LNCaP clone FGC (cell line): Measurements from ENCODE around the gene GPD2.

Experiments used
- DNase-seq: peaks from one replicate; pipeline ENCODE4 v3.0.0-alpha.2; 2011; ENCODE audit warnings: low read depth
- H3K4me3 ChIP-seq: 2 replicates; pipeline ENCODE4 v1.5.1; 2011; ENCODE audit warnings: mild to moderate bottlenecking, low read depth, low read length, control low read depth
- TF ChIP-seq, protein P1 (sequence below): IDR thresholded peaks from 2 replicates; pipeline ENCODE4 v1.5.1; 2012; ENCODE audit warnings: mild to moderate bottlenecking; ENCODE audit not compliant: control insufficient read depth, insufficient read depth; ENCODE audit errors: extremely low read depth

Gene GPD2

DNA sequence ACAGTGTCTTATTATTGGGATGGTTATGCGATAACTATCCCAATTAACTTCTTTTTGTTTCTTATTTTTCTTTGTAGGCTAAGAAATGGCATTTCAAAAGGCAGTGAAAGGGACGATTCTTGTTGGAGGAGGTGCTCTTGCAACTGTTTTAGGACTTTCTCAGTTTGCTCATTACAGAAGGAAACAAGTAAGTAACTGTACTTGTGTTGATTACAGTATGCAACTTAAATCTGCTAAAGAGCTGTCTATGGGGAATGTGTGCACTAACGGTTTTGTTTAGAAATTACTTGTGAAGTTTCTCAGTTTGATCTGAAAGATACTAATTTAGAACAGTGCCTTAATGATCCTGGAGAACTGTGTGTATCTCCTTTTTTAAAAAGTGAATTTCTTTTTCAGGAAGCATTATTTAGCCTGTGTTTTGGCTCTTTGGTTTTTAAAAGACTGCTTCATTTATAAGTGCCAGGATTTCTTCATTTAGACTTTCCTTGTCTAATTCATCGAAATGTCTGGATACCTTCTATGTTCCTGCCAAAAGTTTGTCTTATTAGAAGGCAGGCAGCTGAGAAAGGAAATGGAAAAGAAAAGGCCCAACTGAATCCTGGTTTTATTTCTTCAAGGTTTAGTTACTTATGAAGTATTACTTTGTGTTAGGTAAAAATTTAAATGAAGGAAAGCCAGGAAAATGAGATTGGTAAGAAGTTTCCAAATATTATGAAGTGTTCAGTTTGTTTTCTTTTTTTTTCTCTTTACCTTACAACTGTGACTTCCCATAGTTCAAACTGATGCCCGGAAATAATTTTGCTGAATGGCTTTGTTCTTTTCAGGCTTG is 40.1 kb downstream of the GPD2 start:
- TF ChIP-seq, protein P1, sequence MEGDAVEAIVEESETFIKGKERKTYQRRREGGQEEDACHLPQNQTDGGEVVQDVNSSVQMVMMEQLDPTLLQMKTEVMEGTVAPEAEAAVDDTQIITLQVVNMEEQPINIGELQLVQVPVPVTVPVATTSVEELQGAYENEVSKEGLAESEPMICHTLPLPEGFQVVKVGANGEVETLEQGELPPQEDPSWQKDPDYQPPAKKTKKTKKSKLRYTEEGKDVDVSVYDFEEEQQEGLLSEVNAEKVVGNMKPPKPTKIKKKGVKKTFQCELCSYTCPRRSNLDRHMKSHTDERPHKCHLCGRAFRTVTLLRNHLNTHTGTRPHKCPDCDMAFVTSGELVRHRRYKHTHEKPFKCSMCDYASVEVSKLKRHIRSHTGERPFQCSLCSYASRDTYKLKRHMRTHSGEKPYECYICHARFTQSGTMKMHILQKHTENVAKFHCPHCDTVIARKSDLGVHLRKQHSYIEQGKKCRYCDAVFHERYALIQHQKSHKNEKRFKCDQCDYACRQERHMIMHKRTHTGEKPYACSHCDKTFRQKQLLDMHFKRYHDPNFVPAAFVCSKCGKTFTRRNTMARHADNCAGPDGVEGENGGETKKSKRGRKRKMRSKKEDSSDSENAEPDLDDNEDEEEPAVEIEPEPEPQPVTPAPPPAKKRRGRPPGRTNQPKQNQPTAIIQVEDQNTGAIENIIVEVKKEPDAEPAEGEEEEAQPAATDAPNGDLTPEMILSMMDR, result no peak
- no peak for DNase-seq
- H3K4me3 ChIP-seq, result no peak overlapping the region

DNA sequence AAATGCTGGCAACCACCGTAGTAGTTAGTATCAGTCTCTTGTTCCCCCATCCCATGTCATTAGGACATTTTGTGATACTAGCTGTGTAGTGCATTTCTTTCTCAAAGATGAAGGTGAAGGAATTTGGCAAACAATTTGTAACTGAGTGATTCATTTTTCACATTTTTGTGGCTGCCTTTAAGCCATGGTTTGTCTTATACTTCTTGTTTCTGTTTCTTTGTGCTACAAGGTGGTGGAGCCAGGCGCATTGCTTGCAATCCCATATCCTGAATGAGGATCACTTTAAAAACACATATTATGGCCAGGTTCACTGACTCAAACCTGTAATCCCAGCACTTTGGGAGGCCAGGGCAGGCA is 40.6 kb downstream of the GPD2 start:
- DNase-seq, result no peak
- TF ChIP-seq, protein P1, result no peak
- no peak overlapping the region for H3K4me3 ChIP-seq

DNA sequence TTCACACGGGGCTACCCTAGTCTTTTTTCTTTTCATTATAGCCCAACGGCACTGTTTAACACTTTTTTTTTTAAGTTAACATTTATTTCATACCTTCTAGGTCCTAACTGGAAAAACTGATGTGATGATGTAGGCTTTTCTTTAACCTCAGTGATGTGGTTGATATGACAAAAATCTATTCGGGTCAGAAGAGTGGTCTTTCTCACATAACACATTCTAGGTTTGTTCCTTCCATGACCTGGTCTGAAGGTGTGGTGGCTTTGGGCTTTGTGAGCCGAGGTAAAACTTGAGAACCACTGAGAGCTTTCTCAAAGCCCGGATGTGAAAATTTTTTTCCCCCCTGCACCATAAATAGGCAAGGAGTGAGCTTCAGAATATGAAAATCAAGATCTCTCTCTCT is 44.2 kb downstream of the GPD2 start:
- TF ChIP-seq, protein P1, result no peak
- DNase-seq, result no peak
- no peak overlapping the region for H3K4me3 ChIP-seq

DNA sequence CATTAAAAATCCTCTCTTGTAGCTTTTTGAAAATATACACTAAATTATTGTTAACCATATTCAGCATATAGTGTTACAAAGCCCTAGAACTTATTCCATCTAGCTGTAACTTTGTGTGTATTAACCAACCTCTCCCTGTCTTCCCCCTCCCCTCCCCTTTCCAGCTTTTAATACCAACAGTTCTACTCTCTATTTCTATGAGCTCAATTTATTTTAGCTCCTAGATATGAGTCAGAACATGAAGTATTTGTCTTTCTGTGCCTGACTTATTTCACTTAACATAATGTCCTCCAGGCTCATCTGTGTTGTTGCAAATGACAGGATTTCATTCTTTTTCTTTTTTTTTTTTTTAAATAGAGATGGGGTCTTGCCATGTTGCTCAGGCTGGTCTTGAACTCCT is 45.1 kb downstream of the GPD2 start:
- no peak for DNase-seq
- H3K4me3 ChIP-seq, result no peak overlapping the region

DNA sequence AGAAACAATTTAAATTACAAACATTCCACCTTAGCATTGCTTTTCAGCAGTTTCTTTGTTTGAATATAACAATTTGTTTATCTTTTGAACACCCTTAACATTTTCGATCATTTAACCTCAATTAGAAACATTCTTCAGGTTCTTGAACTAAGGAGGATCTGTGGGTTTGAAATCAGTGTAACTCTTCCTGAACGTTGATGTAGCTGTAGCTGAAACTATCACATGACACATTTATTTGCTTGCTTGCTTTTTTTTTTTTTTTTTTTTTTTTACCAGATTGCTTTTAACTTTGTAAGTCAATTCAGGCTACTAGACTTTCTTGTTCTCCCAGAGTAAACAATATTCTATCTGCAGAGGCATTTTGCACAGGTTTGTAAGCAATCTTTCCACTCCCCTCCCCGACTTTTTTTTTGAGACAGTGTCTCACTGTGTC is 47.6 kb downstream of the GPD2 start:
- DNase-seq, result peak; percentile 83
- TF ChIP-seq, protein P1, result no peak
- H3K4me3 ChIP-seq, result peak overlapping the region; percentile 35; the same call in 1 of the 2 replicates

More for the DNA sequence above, 45.1 kb downstream of the GPD2 start:
- TF ChIP-seq, protein P1, result no peak

DNA sequence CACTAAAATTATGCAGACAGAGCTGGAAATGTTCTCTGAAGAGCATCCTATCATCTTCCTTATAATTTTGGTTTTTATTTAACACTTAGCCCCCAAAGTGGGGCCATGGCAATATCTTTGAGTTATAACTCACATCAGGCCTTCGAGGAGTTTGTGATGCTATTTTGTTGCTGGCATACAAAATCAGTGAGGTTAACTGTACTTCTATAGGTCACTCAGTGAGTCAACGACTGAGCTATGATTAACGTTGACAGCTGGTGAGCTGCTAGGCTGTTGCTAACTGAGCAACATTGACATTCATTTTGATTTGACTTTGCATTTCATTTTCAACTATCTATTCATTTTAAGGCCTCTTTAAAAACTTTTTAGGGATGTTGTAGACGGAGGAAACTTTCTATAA is 50.0 kb downstream of the GPD2 start:
- no peak for DNase-seq
- TF ChIP-seq, protein P1, result no peak
- H3K4me3 ChIP-seq, result no peak overlapping the region

GRCh38 chr2:156486614-156487013 is 50.4 kb downstream of the GPD2 start:
- no peak for DNase-seq
- TF ChIP-seq, protein P1, result no peak
- no peak overlapping the region for H3K4me3 ChIP-seq
